Inferior parietal cortex (tissue), 1 donor: ENCODE data around the gene CC2D2B.
"Not testable (repeated sequence)": the region's sequence is repeated elsewhere in the genome, so short reads cannot be mapped to it uniquely, and the experiment has no call there.

Experiments used
- DNase-seq: peaks from one replicate; pipeline ENCODE4 v3.0.0-alpha.2; 2016; ENCODE audit errors: extremely low spot score

Gene CC2D2B

GRCh38 chr10:96023168-96023567, 115.4 kb downstream of the CC2D2B start:
- no peak for DNase-seq

GRCh38 chr10:96025566-96025965, 117.8 kb downstream of the CC2D2B start:
- no peak for DNase-seq

- DNase-seq, result no peak
These were observed 126.8 kb downstream of the CC2D2B start for GRCh38 chr10:96034625-96035024.

GRCh38 chr10:96038476-96039387, 131.0 kb downstream of the CC2D2B start:
- no peak for DNase-seq

GRCh38 chr10:96041146-96041545, 133.4 kb downstream of the CC2D2B start:
- DNase-seq, result no peak

GRCh38 chr10:96043033-96043892, 135.5 kb downstream of the CC2D2B start, which contains the start of gene CCNJ:
CCNJ (plus strand) TSS chr10:96043583; CDS start chr10:96044394, 811 bp downstream.
- peak; percentile 87 for DNase-seq

- peak; percentile 27 for DNase-seq
These were observed 136.3 kb downstream of the CC2D2B start for GRCh38 chr10:96043893-96044715.

- no peak for DNase-seq
These were observed 137.0 kb downstream of the CC2D2B start for GRCh38 chr10:96044736-96045135.

- no peak for DNase-seq
These were observed 138.8 kb downstream of the CC2D2B start for GRCh38 chr10:96046546-96046945.

GRCh38 chr10:96047004-96047649, 139.4 kb downstream of the CC2D2B start:
- no peak for DNase-seq

GRCh38 chr10:96047925-96048324, 140.2 kb downstream of the CC2D2B start:
- not testable (repeated sequence) for DNase-seq

- DNase-seq, result no peak
These were observed 141.6 kb downstream of the CC2D2B start for GRCh38 chr10:96049340-96049739.

GRCh38 chr10:96053985-96054384, 146.2 kb downstream of the CC2D2B start:
- no peak for DNase-seq

GRCh38 chr10:96056787-96057186, 149.0 kb downstream of the CC2D2B start:
- no peak for DNase-seq

GRCh38 chr10:96061232-96061631, 153.5 kb downstream of the CC2D2B start:
- DNase-seq, result no peak

- DNase-seq, result no peak
These were observed 164.9 kb downstream of the CC2D2B start for GRCh38 chr10:96072674-96073073.

- no peak for DNase-seq
These were observed 165.9 kb downstream of the CC2D2B start for GRCh38 chr10:96073722-96074121.

GRCh38 chr10:96074776-96075175, 167.0 kb downstream of the CC2D2B start:
- DNase-seq, result no peak

- DNase-seq, result no peak
These were observed 168.2 kb downstream of the CC2D2B start for GRCh38 chr10:96075977-96076376.

GRCh38 chr10:96077156-96077555, 169.4 kb downstream of the CC2D2B start:
- no peak for DNase-seq

GRCh38 chr10:96082153-96082552, 174.4 kb downstream of the CC2D2B start:
- DNase-seq, result no peak
